Type B pancreatic cell (in vitro differentiated cells): ENCODE data around the gene CXCR6. TPM values are rescaled to one million over a fixed set of nuclear protein-coding genes. Genes with fewer than 3 reads are reported as not detected.

Source experiments
- DNase-seq: peaks from one replicate; pipeline ENCODE4 v3.0.0; 2021; ENCODE audit warnings: mixed read lengths; ENCODE audit not compliant: unreplicated experiment; ENCODE audit errors: extremely low spot score
- H3K27ac Mint-ChIP-seq: 2 replicates; pipeline ENCODE4 v1.8.0; 2021; ENCODE audit warnings: mild to moderate bottlenecking, mixed read lengths
- H3K27me3 Mint-ChIP-seq: 2 replicates; pipeline ENCODE4 v1.8.0; 2021; ENCODE audit warnings: mixed read lengths
- H3K36me3 Mint-ChIP-seq: 2 replicates; pipeline ENCODE4 v1.8.0; 2021; ENCODE audit warnings: mixed read lengths
- H3K4me1 Mint-ChIP-seq: one replicate; pipeline ENCODE4 v1.8.0; 2021; ENCODE audit warnings: mixed read lengths; ENCODE audit not compliant: unreplicated experiment
- H3K4me3 Mint-ChIP-seq: 2 replicates; pipeline ENCODE4 v1.8.0; 2021; ENCODE audit warnings: mild to moderate bottlenecking, mixed read lengths
- H3K9me3 Mint-ChIP-seq: 2 replicates; pipeline ENCODE4 v1.8.0; 2021; ENCODE audit warnings: mixed read lengths
- CTCF ChIP-seq: fragments of 200-600 bp; sonication (generic); conservative IDR thresholded peaks from 2 replicates; pipeline ENCODE4 v1.5.0; 2021; ENCODE audit warnings: antibody characterized with exemption, mild to moderate bottlenecking
- total RNA-seq: library from RNA; stranded (reverse); gene quantifications from 2 replicates; pipeline ENCODE4 v1.2.1, GENCODE V29; 2021; ENCODE audit warnings: low replicate concordance

Gene CXCR6
- total RNA-seq, 1 donor from 2014 or later, result not detected

GRCh38 chr3:45969953-45970352 lies 26.7 kb downstream of the CXCR6 start:
- H3K4me3 Mint-ChIP-seq, result no peak overlapping the region
- no peak overlapping the region for H3K27ac Mint-ChIP-seq
- no peaks in the 10 kb centered on the region for H3K4me1 Mint-ChIP-seq
- TF ChIP-seq CTCF, result no peak
- no peaks in the 10 kb centered on the region for H3K27me3 Mint-ChIP-seq
- no peaks in the 10 kb centered on the region for H3K9me3 Mint-ChIP-seq
- H3K36me3 Mint-ChIP-seq, result peaks cover 14% of the 10 kb centered on the region
- DNase-seq, result no peak

GRCh38 chr3:45972534-45973402 lies 29.5 kb downstream of the CXCR6 start:
- H3K27ac Mint-ChIP-seq, result no peak overlapping the region
- no peaks in the 10 kb centered on the region for H3K4me1 Mint-ChIP-seq
- no peak overlapping the region for H3K4me3 Mint-ChIP-seq
- no peaks in the 10 kb centered on the region for H3K9me3 Mint-ChIP-seq
- H3K36me3 Mint-ChIP-seq, result peaks cover 14% of the 10 kb centered on the region
- no peaks in the 10 kb centered on the region for H3K27me3 Mint-ChIP-seq
- no peak for DNase-seq
- TF ChIP-seq CTCF, result no peak

- no peaks in the 10 kb centered on the region for H3K27me3 Mint-ChIP-seq
- no peak for DNase-seq
- H3K36me3 Mint-ChIP-seq, result peaks cover 21% of the 10 kb centered on the region
- no peak overlapping the region for H3K4me3 Mint-ChIP-seq
- TF ChIP-seq CTCF, result no peak
- no peaks in the 10 kb centered on the region for H3K9me3 Mint-ChIP-seq
- peaks cover 6% of the 10 kb centered on the region for H3K4me1 Mint-ChIP-seq
- H3K27ac Mint-ChIP-seq, result no peak overlapping the region
These were observed 31.4 kb downstream of the CXCR6 start for GRCh38 chr3:45974686-45975085.

GRCh38 chr3:45975686-45976085 lies 32.4 kb downstream of the CXCR6 start:
- no peak overlapping the region for H3K4me3 Mint-ChIP-seq
- H3K9me3 Mint-ChIP-seq, result no peaks in the 10 kb centered on the region
- no peaks in the 10 kb centered on the region for H3K27me3 Mint-ChIP-seq
- H3K27ac Mint-ChIP-seq, result no peak overlapping the region
- H3K36me3 Mint-ChIP-seq, result peaks cover 23% of the 10 kb centered on the region
- peaks cover 6% of the 10 kb centered on the region for H3K4me1 Mint-ChIP-seq
- DNase-seq, result no peak
- TF ChIP-seq CTCF, result no peak

GRCh38 chr3:45976191-45977091 lies 33.2 kb downstream of the CXCR6 start:
- H3K36me3 Mint-ChIP-seq, result peaks cover 23% of the 10 kb centered on the region
- DNase-seq, result no peak
- TF ChIP-seq CTCF, result no peak
- peaks cover 6% of the 10 kb centered on the region for H3K4me1 Mint-ChIP-seq
- peak overlapping the region; percentile 48 for H3K27ac Mint-ChIP-seq
- no peak overlapping the region for H3K4me3 Mint-ChIP-seq
- no peaks in the 10 kb centered on the region for H3K27me3 Mint-ChIP-seq
- no peaks in the 10 kb centered on the region for H3K9me3 Mint-ChIP-seq
